Ishikawa (cell line): Measurements from ENCODE around the gene PDE4D.

Source experiments
- CEBPB ChIP-seq: IDR thresholded peaks from 2 replicates; pipeline ENCODE4 v1.6.1; 2012
- CREB1 ChIP-seq: IDR thresholded peaks from 2 replicates; pipeline ENCODE4 v1.6.1; 2012; ENCODE audit warnings: low read depth
- EGR1 ChIP-seq: IDR thresholded peaks from 2 replicates; pipeline ENCODE4 v1.6.1; 2012
- EP300 ChIP-seq: IDR thresholded peaks from 2 replicates; pipeline ENCODE4 v1.6.1; 2012; ENCODE audit warnings: borderline replicate concordance
- FOXM1 ChIP-seq: IDR thresholded peaks from 2 replicates; pipeline ENCODE4 v1.6.1; 2012; ENCODE audit warnings: low read depth, borderline replicate concordance
- MAX ChIP-seq: IDR thresholded peaks from 2 replicates; pipeline ENCODE4 v1.6.1; 2012
- NFIC ChIP-seq: IDR thresholded peaks from 2 replicates; pipeline ENCODE4 v1.6.1; 2012
- RAD21 ChIP-seq: IDR thresholded peaks from 2 replicates; pipeline ENCODE4 v1.6.1; 2012; ENCODE audit warnings: low read depth
- REST ChIP-seq: IDR thresholded peaks from 2 replicates; pipeline ENCODE4 v1.6.1; 2012; ENCODE audit warnings: low read depth, mild to moderate bottlenecking
- TAF1 ChIP-seq: IDR thresholded peaks from 2 replicates; pipeline ENCODE4 v1.6.1; 2012; ENCODE audit warnings: low read depth, mild to moderate bottlenecking
- TCF12 ChIP-seq: IDR thresholded peaks from 2 replicates; pipeline ENCODE4 v1.6.1; 2012; ENCODE audit warnings: low read depth
- TEAD4 ChIP-seq: IDR thresholded peaks from 2 replicates; pipeline ENCODE4 v1.6.1; 2012
- YY1 ChIP-seq: IDR thresholded peaks from 2 replicates; pipeline ENCODE4 v1.6.1; 2012; ENCODE audit warnings: low read depth
- ZBTB7A ChIP-seq: IDR thresholded peaks from 2 replicates; pipeline ENCODE4 v1.6.1; 2012; ENCODE audit warnings: low read depth
- TF ChIP-seq, protein P1 (sequence below): IDR thresholded peaks from 2 replicates; pipeline ENCODE4 v1.6.1; 2012

PDE4D gene

DNA sequence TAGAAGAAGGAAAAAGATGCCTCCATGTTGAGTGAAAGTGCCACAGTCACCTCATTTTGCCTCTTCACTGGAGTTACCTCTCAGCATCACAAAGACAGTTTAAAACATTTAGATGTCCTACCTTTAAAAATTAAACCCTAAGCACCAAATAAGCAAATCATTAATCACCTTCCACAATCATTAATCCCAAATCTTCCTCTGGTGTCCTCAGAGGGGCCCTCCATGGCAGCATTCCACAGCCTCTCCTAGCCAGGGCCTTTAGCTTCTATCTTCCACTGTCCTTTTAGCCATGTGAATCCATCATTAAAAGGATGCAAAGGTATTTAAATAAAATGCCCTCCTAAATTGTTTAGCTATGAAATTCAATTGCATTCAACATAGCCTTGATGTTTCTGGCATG lies 310.8 kb downstream of the PDE4D start:
- TF ChIP-seq TCF12, result no peak
- TF ChIP-seq, protein P1, sequence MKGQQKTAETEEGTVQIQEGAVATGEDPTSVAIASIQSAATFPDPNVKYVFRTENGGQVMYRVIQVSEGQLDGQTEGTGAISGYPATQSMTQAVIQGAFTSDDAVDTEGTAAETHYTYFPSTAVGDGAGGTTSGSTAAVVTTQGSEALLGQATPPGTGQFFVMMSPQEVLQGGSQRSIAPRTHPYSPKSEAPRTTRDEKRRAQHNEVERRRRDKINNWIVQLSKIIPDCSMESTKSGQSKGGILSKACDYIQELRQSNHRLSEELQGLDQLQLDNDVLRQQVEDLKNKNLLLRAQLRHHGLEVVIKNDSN, result no peak
- TF ChIP-seq REST, result no peak
- TF ChIP-seq RAD21, result no peak
- TF ChIP-seq EGR1, result no peak
- no peak for TF ChIP-seq TEAD4
- no peak for TF ChIP-seq NFIC
- TF ChIP-seq MAX, result no peak
- TF ChIP-seq CEBPB, result no peak
- no peak for TF ChIP-seq YY1
- TF ChIP-seq CREB1, result no peak
- no peak for TF ChIP-seq EP300
- TF ChIP-seq TAF1, result no peak
- TF ChIP-seq ZBTB7A, result no peak
- TF ChIP-seq FOXM1, result no peak

DNA sequence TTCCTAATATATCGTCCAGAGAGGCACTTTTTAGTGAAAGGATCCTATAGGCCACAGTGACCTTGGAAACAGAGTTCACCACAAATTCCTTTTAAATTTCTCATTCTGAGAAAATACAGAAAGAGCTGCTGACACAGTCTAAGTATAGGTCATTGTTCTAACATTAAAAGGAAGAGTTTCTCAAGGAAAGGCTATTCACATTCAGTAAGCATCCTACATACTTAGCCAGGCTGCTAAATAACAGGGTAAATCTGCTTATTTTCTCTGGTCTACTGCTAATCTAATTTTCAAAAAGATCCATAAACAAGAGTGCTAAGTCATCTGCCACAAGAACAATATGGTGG lies 313.7 kb downstream of the PDE4D start:
- TF ChIP-seq MAX, result no peak
- TF ChIP-seq EGR1, result no peak
- TF ChIP-seq CREB1, result no peak
- no peak for TF ChIP-seq TEAD4
- TF ChIP-seq TAF1, result no peak

DNA sequence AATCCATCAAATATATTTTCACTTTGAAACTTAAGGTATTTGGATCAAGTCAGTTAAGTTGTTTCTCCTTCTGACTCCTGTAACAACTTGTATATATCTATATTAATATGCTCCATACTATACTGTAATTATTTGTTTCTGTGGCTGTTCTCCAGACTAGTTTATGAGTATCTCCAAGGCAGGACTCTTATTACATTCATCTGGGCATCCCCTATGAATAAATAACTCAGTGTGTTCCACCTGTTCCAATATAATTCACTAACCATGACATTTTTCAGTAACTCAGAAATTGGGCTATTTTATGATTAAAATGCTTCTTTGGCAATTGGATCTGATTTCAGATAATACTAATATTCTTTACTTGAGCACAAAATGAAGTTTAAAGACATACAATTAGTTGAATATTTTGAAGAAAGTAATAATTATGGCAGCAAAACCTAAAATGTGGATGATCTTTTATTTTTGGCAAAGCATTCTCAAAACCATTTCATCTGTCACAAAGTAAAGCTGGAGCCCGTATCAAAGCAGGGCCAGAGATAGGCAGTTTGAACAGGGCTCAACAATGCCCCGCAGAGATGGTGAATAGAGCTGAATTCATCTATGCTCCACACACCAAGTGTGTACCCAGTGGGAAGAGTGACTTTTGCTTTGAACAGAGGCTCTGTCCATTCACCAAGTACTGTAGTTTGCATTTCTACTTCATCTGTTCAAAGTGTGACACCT lies 314.3 kb downstream of the PDE4D start:
- TF ChIP-seq TEAD4 (no peak), YY1 (no peak), NFIC (no peak), FOXM1 (no peak), TCF12 (no peak), TAF1 (no peak), MAX (no peak), RAD21 (no peak), CREB1 (no peak), EGR1 (no peak), CEBPB (no peak), REST (no peak), EP300 (no peak), ZBTB7A (no peak)
- TF ChIP-seq, protein P1, result no peak

GRCh38 chr5:59577485-59577884 lies 316.0 kb downstream of the PDE4D start:
- no peak for TF ChIP-seq CEBPB
- TF ChIP-seq, protein P1, result no peak
- TF ChIP-seq TEAD4, result no peak

GRCh38 chr5:59575648-59576445 lies 317.7 kb downstream of the PDE4D start:
- TF ChIP-seq FOXM1 (no peak), TAF1 (no peak), REST (no peak), ZBTB7A (no peak), MAX (no peak), EP300 (no peak), CEBPB (no peak), TEAD4 (no peak), CREB1 (no peak), TCF12 (no peak), RAD21 (no peak), YY1 (no peak), NFIC (no peak)
